HEK293T (cell line): ENCODE results near the gene SLC25A26.

Experiments used
- CTCF ChIA-PET: fragments of 350-600 bp; formaldehyde crosslinking; extraction: SDS; loops from one replicate; lab custom pipeline; 2021; ENCODE audit warnings: antibody characterized with exemption, inconsistent platforms; lab: Yijun Ruan, JAX
- POLR2A ChIA-PET: fragments of 350-600 bp; formaldehyde crosslinking; extraction: SDS; loops from one replicate; lab custom pipeline; 2020; ENCODE audit warnings: antibody characterized with exemption, inconsistent platforms; lab: Yijun Ruan, JAX
- DNase-seq: peaks from one replicate; pipeline ENCODE4 v3.0.0; 2012; ENCODE audit warnings: mixed read lengths; ENCODE audit errors: extremely low spot score
- ARNT ChIP-seq: fragments of 450-650 bp; IDR thresholded peaks from 2 replicates; pipeline ENCODE4 v1.6.1; 2017; ENCODE audit warnings: mild to moderate bottlenecking
- BHLHE40 ChIP-seq: fragments of 450-650 bp; IDR thresholded peaks from 2 replicates; pipeline ENCODE4 v1.6.1; 2016; ENCODE audit warnings: mild to moderate bottlenecking, moderate library complexity, borderline replicate concordance
- CTBP1 ChIP-seq: fragments of 450-650 bp; IDR thresholded peaks from 2 replicates; pipeline ENCODE4 v1.6.1; 2016; ENCODE audit warnings: borderline replicate concordance
- ELF4 ChIP-seq: fragments of 450-650 bp; IDR thresholded peaks from 2 replicates; pipeline ENCODE4 v1.6.1; 2017; ENCODE audit warnings: antibody characterized with exemption
- FOXA1 ChIP-seq: fragments of 450-650 bp; IDR thresholded peaks from 2 replicates; pipeline ENCODE4 v1.6.1; 2016; ENCODE audit warnings: mild to moderate bottlenecking
- FOXK2 ChIP-seq: fragments of 450-650 bp; IDR thresholded peaks from 2 replicates; pipeline ENCODE4 v1.6.1; 2016; ENCODE audit warnings: mild to moderate bottlenecking
- FOXM1 ChIP-seq: fragments of 450-650 bp; IDR thresholded peaks from 2 replicates; pipeline ENCODE4 v1.6.1; 2017; ENCODE audit warnings: mild to moderate bottlenecking, borderline replicate concordance
- HDGF ChIP-seq: fragments of 450-650 bp; IDR thresholded peaks from 2 replicates; pipeline ENCODE4 v1.6.1; 2017; ENCODE audit warnings: antibody characterized with exemption, borderline replicate concordance
- L3MBTL2 ChIP-seq: fragments of 450-650 bp; conservative IDR thresholded peaks from 2 replicates; pipeline ENCODE4 v1.6.1; 2016; ENCODE audit warnings: mild to moderate bottlenecking
- LEF1 ChIP-seq: fragments of 450-650 bp; IDR thresholded peaks from 2 replicates; pipeline ENCODE4 v1.6.1; 2017; ENCODE audit warnings: mild to moderate bottlenecking, borderline replicate concordance
- NFRKB ChIP-seq: fragments of 450-650 bp; IDR thresholded peaks from 2 replicates; pipeline ENCODE4 v1.6.1; 2016; ENCODE audit warnings: mild to moderate bottlenecking, moderate library complexity
- SP1 ChIP-seq: fragments of 450-650 bp; IDR thresholded peaks from 2 replicates; pipeline ENCODE4 v1.6.1; 2017
- SUZ12 ChIP-seq: fragments of 450-650 bp; IDR thresholded peaks from 2 replicates; pipeline ENCODE4 v1.6.1; 2016; ENCODE audit warnings: mild to moderate bottlenecking
- TARDBP ChIP-seq: fragments of 450-650 bp; IDR thresholded peaks from 2 replicates; pipeline ENCODE4 v1.6.1; 2016
- ZNF384 ChIP-seq: fragments of 450-650 bp; IDR thresholded peaks from 2 replicates; pipeline ENCODE4 v1.6.1; 2016
- TF ChIP-seq, protein P1 (sequence below): fragments of 450-650 bp; IDR thresholded peaks from 2 replicates; pipeline ENCODE4 v1.6.1; 2016

The SLC25A26 gene

GRCh38 chr3:66342717-66343356 lies 122.0 kb downstream of the SLC25A26 start:
- TF ChIP-seq FOXA1 (no peak), ZNF384 (no peak), FOXK2 (no peak), NFRKB (no peak), SP1 (no peak), SUZ12 (no peak), TARDBP (no peak), FOXM1 (no peak), ELF4 (no peak), ARNT (no peak)
- ChIA-PET POLR2A (no interaction called here), CTCF (interaction anchor here (1.2 to 1.5 kb wide), 2 partner anchors 11 to 23 kb away, joined by 3 read pairs; no protein-coding TSS in a partner anchor)
- no peak for DNase-seq

- POLR2A ChIA-PET = no interaction called here
- TF ChIP-seq BHLHE40 (no peak), HDGF (no peak), FOXA1 (no peak), NFRKB (no peak), ZNF384 (no peak), TARDBP (no peak), ELF4 (no peak), FOXM1 (no peak), SUZ12 (no peak)
- CTCF ChIA-PET = interaction anchor here (2.0 kb wide), 1 partner anchor 33 kb away, joined by 6 read pairs; no protein-coding TSS in a partner anchor
- no peak for DNase-seq
Observed at GRCh38 chr3:66344391-66344811, 123.6 kb downstream of the SLC25A26 start.

DNA sequence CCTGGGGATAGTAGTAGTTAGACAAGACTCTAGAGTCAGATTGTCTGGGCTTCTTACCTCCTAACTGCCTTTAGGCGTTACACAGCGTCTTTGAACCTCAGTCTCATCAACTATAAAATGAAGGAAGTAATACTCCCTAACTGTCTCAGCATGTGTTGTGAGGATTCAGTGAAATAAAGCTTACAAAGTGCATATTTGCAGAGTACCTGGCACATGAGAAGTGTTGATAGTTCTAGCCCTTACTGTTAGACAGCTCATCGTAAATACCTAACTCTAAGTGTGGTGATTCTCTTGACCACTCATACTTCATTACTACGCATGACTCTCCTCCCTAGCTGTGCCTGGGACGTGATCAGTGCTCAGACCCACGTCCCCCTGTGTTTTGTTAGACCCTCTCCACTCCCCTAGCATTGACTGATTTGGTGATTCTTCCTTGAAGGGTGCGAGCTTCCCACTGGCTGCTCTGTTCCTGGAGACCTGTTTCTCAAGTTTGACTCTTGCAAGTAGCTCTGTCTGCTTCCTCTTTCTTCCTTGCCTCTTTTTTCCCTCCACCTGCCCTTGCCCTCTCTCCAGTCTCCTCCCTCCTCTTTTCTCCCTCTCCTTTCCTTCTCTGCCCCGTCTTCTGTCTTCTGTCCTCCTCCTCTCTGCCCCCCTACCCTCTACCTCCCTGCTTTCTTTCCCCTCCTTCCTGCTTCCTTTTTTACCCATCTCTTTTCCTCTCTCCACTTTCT lies 124.2 kb downstream of the SLC25A26 start:
- POLR2A ChIA-PET = no interaction called here
- DNase-seq = no peak
- CTCF ChIA-PET = interaction anchor here (2.0 kb wide), 1 partner anchor 33 kb away, joined by 6 read pairs; no protein-coding TSS in a partner anchor
- TF ChIP-seq FOXM1 = no peak
- TF ChIP-seq FOXA1 = no peak
- TF ChIP-seq ZNF384 = no peak
- no peak for TF ChIP-seq NFRKB
- TF ChIP-seq HDGF = no peak
- TF ChIP-seq BHLHE40 = no peak
- TF ChIP-seq ELF4 = no peak

DNA sequence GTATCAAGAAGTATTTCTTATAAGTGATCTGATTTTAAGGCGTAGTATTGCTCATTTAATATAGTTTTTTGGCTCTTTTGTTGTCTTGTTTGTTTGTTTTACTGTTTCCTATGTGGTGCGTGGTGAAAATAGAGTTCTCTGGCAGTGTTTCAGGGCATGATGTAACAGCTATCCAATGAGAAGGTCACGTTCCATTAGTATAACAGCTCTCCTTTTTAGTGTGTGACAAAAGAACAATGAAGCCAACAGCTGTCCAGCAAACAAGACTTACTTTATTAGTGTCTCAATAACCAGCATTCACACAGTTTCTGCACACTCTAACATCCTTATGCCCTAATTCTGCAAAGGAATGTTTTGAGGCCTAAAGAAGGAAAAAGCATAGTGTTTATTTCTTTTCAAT lies 127.9 kb downstream of the SLC25A26 start:
- ChIA-PET CTCF (no interaction called here), POLR2A (interaction anchor here (0.6 kb wide), 1 partner anchor 51 kb away, joined by 3 read pairs; no protein-coding TSS in a partner anchor)
- no peak for TF ChIP-seq L3MBTL2
- no peak for TF ChIP-seq FOXM1
- TF ChIP-seq LEF1 = no peak
- no peak for TF ChIP-seq SP1
- no peak for TF ChIP-seq NFRKB
- no peak for TF ChIP-seq CTBP1
- no peak for DNase-seq

- no peak for DNase-seq
- ChIA-PET POLR2A (no interaction called here), CTCF (no interaction called here)
- TF ChIP-seq L3MBTL2 (no peak), HDGF (no peak), BHLHE40 (no peak), LEF1 (no peak), FOXA1 (no peak), ARNT (no peak), TARDBP (no peak), SP1 (no peak), SUZ12 (no peak), FOXK2 (no peak), ELF4 (no peak), CTBP1 (no peak), NFRKB (no peak)
Observed at GRCh38 chr3:66350601-66351000, 129.8 kb downstream of the SLC25A26 start.

DNA sequence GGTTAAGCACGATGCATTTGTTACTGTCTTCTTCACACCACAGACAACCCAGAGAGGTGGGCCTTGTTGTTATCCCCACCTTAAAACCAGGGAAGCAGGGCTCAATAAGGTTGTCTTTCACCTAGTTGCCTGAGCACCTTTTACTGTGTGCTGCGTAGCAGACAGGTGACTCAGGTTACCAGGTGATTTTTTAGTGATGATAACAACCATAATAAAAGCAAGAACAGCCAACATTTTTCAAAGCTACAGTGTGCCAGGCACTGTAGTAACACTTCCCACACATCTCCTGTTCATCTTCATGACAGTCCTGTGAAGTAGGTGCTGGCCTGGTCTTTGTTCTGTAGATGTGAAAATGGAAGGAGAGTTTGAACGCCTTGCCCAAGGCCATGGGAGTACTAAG lies 132.2 kb downstream of the SLC25A26 start:
- DNase-seq = no peak
- TF ChIP-seq FOXA1 (no peak), FOXK2 (no peak), L3MBTL2 (no peak), ELF4 (no peak), SP1 (no peak), TARDBP (no peak), CTBP1 (no peak), LEF1 (no peak), BHLHE40 (no peak), ZNF384 (no peak), ARNT (no peak), HDGF (no peak), SUZ12 (no peak), NFRKB (no peak), FOXM1 (no peak)
- TF ChIP-seq, protein P1, sequence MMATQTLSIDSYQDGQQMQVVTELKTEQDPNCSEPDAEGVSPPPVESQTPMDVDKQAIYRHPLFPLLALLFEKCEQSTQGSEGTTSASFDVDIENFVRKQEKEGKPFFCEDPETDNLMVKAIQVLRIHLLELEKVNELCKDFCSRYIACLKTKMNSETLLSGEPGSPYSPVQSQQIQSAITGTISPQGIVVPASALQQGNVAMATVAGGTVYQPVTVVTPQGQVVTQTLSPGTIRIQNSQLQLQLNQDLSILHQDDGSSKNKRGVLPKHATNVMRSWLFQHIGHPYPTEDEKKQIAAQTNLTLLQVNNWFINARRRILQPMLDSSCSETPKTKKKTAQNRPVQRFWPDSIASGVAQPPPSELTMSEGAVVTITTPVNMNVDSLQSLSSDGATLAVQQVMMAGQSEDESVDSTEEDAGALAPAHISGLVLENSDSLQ = no peak
- CTCF ChIA-PET = no interaction called here

More for the DNA sequence above, 132.2 kb downstream of the SLC25A26 start:
- POLR2A ChIA-PET = no interaction called here
